LNCAP (cell line): Measurements from ENCODE around the gene MOGAT2.

ENCODE experiments used
- TF ChIP-seq, protein P1 (sequence below): fragments of 450-650 bp; IDR thresholded peaks from 2 replicates; pipeline ENCODE4 v1.5.1; 2017; ENCODE audit warnings: mild to moderate bottlenecking

Gene MOGAT2

DNA sequence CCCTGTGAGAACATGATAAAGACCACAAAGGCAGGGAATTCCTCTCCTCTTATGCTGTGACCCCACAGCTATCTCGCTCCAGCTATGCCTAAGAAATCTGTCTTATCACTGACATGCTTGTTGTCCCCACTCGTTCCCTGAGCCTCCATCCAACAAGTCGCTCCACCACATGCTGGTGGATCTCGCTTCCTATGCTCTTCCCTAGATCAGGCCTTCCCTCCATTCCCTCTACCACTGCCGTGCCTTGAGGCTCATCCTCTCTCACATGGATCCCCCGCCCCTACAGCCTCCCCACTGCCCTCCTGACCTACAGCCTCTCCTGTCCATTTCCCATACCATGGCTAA, 49.6 kb downstream of the MOGAT2 start:
- TF ChIP-seq, protein P1, sequence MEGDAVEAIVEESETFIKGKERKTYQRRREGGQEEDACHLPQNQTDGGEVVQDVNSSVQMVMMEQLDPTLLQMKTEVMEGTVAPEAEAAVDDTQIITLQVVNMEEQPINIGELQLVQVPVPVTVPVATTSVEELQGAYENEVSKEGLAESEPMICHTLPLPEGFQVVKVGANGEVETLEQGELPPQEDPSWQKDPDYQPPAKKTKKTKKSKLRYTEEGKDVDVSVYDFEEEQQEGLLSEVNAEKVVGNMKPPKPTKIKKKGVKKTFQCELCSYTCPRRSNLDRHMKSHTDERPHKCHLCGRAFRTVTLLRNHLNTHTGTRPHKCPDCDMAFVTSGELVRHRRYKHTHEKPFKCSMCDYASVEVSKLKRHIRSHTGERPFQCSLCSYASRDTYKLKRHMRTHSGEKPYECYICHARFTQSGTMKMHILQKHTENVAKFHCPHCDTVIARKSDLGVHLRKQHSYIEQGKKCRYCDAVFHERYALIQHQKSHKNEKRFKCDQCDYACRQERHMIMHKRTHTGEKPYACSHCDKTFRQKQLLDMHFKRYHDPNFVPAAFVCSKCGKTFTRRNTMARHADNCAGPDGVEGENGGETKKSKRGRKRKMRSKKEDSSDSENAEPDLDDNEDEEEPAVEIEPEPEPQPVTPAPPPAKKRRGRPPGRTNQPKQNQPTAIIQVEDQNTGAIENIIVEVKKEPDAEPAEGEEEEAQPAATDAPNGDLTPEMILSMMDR, result no peak

DNA sequence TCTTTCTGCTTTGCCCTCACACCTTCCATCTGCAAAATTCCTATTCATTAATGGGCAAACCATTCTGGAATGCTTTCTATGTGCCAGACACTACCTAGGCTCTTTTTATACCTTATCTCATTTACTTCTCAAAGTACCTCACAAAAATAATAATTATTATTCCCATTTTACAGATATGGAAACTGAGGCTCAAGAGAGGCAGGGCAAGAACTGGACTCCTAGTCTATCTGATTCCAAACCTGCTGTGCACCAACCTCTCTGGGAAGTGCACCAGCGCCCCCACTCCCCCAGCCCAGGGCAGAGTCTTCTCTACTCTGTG, 50.1 kb downstream of the MOGAT2 start:
- TF ChIP-seq, protein P1, result peak; percentile 50; the same call in 1 of the 2 replicates

DNA sequence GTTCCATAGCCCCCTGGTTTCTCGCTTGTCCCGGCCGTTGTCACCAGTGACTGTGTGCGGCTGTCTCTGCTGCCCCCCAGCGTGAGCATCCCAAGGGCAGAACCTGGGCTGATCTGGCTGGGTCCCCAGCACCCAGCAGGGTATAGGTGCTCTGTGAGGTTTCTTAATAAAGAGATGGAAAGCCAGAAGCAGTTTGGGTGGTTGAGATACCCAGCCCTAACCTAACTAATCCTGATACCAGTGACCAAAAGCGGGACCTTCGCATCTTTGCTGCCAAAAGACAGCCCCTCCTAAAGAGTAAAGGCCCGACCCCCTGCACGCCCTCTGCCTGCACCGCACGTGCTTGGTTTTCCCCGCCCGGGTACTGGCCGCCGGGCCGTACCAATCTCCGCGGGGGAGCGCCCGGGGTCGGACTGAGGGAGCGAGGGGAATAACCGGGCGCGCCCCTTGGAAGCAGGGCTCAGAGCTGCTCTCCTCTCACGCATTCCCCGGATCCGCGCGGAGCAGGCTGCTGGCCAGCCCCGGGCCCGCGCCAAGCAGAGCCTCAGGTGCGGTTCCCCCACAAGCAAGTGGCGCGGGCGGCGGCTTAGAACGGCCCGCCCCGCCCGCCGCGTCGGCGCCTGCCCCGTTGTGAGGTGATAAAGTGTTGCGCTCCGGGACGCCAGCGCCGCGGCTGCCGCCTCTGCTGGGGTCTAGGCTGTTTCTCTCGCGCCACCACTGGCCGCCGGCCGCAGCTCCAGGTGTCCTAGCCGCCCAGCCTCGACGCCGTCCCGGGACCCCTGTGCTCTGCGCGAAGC, 50.7 kb downstream of the MOGAT2 start, which contains the start of gene DGAT2:
TSS of gene DGAT2 (plus strand) at position 667 of the 797 bp plus-strand sequence. CDS start 214 bp downstream, outside the sequence.
- TF ChIP-seq, protein P1, result peak; percentile 21; the same call in 1 of the 2 replicates

DNA sequence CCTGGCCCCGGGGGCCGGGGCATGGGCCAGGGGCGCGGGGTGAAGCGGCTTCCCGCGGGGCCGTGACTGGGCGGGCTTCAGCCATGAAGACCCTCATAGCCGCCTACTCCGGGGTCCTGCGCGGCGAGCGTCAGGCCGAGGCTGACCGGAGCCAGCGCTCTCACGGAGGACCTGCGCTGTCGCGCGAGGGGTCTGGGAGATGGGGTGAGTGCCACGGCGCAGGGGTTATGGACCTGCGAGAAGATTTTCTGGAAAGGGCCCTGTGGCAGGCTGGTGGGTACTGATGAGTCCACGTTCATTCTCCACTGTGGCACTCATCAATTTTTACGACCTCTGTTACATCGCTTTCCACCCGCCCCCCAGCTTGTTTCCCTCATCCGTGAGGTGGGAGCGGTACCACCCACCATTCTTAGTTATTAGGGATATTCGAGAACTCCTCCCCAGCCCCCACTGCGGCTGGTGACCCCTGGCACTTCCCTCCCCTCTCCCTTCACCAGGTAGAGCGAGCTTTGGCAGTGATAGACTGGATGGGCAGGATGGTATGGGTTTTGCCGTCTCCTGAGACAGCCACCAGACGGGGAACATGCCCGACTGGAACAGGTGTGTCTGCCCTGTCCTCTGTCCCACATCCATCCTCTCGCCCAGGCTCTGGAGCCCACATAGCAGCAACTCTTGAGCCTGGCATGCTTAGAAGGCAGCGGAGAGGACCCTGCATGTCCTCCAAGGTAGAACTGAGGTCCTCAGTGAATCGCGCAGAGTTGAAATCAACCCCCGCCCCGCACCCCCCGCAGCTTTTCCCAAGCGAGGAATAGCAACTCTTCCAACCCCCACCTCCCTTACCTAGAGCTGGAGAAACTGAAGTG, 51.5 kb downstream of the MOGAT2 start:
- TF ChIP-seq, protein P1, result no peak

DNA sequence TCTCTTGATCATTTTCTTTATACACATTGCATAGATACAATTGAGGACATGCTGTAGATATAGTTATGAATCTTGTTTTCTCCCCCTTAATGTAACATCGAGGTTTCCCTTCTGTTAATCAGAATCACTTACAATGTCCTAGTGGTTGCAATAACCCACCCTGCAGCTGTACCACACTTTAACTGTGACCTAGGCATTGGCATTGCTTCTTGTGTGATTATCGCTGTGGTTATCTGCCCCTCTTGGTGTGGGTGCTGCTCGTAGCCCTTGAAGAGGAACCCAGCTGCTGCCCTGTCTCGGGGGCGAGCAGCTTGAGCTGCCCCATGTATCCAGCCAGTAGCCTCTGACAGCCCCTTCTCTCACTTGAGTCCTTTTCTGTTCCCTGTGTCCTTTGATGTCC, 52.5 kb downstream of the MOGAT2 start:
- TF ChIP-seq, protein P1, result no peak

DNA sequence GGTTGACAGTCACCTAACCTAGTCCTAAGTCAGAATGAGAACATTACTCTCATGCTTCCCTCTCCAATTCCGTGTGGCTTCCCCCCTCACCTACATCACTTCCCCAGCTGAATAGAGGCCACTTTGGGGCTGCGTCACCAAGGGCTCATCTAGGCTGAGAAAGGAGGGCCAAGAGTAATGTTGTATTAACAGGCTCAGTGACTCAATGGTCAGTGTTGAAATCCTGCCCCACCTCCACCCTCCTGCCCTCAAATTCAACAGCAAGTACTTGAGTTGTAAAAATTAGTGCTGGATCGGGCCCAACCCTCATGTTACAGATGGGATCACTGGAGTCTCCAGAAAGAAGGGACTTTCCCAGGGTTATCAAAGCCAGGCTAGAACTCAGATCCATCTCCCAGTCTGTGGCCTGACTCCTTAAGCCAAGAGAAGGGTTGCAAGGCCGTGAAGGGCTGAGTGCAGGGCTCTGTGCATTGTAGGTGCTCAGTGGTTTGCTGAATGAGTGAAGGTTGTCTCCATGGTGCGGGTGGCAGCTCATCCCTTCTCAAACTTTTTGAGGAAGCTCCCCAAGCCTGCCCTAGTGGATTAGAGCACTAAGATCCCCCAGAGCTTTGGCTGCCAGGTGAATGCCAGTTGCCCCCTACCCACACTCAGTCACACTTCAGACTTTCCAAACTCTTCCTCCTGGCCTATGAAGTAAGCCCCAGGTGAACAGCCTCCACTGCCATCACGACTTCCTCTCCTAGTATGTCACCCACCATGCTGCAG, 54.2 kb downstream of the MOGAT2 start:
- TF ChIP-seq, protein P1, result no peak
